ENCODE results near the gene KLB.
A peak's percentile ranks its signal among the peaks of the same experiment; 100 is the strongest.

Gene KLB

GRCh38 chr4:39467464-39467863 lies 60.7 kb downstream of the KLB start:
- TF ChIP-seq CTCF (IDR thresholded peaks at IDR 0.05; ENCODE audit: extremely low read depth, missing control alignments): no peak
- no peak for DNase-seq (ENCODE audit: low spot score)

GRCh38 chr4:39469429-39470077 lies 62.8 kb downstream of the KLB start:
- peak; percentile 69 for DNase-seq (ENCODE audit: low spot score)
- peak; percentile 72 for TF ChIP-seq CTCF (IDR thresholded peaks at IDR 0.05; ENCODE audit: extremely low read depth, missing control alignments)

DNA sequence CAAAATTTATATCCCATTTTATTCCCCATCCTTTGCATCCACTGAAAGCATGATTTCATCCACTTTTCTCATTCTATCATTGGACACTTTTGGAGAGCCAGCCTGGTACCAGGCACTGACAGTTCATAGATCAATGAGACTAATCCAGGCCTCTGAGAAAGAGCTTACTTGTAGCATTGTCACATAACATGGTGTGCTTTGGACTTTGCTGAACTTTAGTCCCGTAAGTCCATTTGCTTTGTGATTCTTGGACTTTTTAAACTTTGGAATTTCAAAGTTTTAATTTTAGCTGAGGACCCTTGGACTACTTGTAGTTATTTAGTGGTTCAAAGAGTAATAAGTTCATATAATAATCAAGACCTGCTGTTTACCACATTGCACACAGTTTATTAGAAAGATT lies 63.7 kb downstream of the KLB start:
- no peak for TF ChIP-seq CTCF (IDR thresholded peaks at IDR 0.05; ENCODE audit: extremely low read depth, missing control alignments)
- no peak for DNase-seq (ENCODE audit: low spot score)

DNA sequence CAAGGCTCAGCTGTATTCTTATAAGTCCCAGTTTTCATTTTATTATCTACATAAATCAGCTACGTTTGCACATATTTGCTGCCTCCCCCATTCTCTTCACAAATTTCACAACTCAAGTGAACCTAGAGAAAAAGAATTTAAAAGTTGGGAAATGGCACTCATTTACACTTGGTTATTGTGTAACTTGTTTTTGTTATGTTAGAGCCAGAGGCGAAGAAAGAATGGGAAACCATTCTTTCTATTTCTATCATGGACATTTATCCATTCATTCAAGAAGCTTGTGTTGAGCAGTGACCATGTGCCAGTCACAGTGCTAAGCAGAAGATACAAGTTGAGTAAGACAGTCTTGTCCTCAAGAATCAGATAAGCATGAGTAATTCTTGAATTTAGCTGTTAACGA lies 65.7 kb downstream of the KLB start:
- no peak for DNase-seq (ENCODE audit: low spot score)
- TF ChIP-seq CTCF (IDR thresholded peaks at IDR 0.05; ENCODE audit: extremely low read depth, missing control alignments): no peak

DNA sequence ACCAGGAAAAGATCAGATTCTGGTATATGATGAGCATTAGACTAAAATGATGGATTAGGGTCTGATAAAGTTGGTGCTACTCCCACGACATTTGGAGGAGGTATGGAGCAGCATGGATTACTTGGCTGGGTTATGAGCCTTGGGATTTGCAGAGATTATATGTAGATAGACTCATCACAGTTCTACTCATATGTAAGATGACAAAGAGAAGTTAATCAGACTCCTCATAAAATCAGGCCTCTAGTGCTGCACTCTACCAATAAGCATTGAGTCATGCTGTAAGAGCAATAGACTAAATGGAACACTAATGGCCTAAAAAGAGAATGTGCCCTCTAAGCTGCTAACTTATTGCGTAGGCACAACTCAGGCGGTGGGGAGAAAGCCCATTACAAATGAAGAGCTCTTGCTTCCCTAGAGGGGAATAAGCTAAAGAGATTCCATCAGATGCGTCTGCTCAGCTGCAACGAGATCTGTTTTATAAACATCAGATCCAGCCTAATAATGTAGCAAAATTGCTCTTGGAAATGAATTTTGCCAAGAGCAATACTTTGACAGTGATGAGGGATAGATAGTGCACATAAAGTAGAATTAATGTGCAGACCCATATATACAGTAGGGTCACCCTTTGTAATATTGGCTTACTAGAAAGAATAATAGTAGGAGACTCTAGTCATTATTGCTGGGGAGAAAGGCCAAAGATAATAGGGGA lies 69.6 kb downstream of the KLB start:
- DNase-seq (ENCODE audit: low spot score): no peak
- TF ChIP-seq CTCF (IDR thresholded peaks at IDR 0.05; ENCODE audit: extremely low read depth, missing control alignments): no peak

DNA sequence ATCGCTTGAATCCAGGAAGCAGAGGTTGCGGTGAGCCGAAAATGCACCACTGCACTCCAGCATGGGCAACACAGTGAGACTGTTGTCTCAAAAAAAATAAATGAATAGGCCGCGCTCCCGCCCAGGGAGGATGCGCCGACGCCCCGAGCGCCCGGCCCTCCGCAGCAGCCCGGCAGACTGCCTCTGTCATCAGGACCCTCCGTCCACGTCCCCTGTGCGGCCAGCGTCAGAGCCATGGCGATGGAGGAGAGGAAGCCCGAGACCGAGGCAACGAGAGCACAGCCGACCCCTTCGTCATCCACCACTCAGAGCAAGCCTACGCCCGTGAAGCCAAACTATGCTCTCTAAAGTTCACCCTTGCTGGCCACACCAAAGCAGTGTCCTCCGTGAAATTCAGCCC lies 73.5 kb downstream of the KLB start:
- DNase-seq (ENCODE audit: low spot score): no peak
- no peak for TF ChIP-seq CTCF (IDR thresholded peaks at IDR 0.05; ENCODE audit: extremely low read depth, missing control alignments)

DNA sequence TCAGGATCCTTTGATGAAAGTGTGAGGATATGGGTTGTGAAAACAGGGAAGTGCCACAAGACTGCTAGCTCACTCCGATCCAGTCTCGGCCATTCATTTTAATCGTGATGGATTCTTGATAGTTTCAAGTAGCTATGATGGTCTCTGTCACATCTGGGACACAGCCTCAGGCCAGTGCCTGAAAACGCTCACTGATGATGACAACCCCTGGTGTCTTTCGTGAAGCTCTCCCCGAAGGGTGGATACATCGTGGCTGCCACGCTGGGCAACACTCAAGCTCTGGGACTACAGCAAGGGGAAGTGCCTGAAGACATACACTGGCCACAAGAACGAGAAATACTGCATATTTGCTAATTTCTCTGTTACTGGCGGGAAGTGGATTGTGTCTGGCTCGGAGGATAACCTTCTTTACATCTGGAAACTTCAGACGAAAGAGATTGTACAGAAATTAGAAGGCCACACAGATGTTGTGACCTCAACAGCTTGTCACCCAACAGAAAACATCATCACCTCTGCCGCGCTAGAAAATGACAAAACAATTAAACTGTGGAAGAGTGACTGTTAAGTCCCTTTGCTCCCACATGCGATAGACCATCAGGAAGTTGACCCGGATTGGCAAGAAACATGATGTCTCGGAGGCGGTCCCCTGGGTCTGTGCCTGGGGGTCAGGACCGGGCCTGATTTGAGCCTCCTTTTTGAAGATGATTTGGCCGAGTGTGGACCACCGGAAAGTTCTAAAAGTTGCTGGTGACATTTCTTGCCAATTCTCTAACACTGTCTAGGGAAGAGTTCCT lies 74.4 kb downstream of the KLB start:
- DNase-seq (ENCODE audit: low spot score): no peak
- TF ChIP-seq CTCF (IDR thresholded peaks at IDR 0.05; ENCODE audit: extremely low read depth, missing control alignments): no peak

Measured in GM20000 (cell line).